GM19324 (cell line): ENCODE results near the gene AFDN.

Source experiments
- ATAC-seq: cut with Tn5 transposase; IDR thresholded peaks from one replicate; pipeline ENCODE4 v1.9.1; 2021; ENCODE audit warnings: mild to moderate bottlenecking, moderate library complexity; ENCODE audit not compliant: unreplicated experiment, low FRiP score

Gene AFDN

DNA sequence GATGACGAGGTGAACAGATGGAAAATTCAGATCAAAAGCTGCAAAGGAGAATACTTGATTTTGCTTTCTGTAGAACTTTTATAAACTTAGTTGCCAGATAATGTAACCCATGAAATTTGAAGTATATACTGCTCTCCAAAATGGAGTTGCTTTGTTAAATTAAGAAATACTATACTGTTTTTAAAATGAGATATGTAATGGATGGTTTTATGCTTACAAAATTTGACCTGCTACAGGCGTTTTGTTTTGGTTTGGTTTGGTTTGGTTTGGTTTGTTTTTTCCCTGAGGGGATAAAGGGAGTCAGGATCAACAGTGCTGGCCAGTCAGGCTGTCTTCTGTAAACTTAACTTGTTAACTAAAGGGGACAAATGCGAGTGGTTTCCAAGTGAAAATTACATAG, 115.1 kb downstream of the AFDN start:
- no peak for ATAC-seq

GRCh38 chr6:167944130-167944529, 117.4 kb downstream of the AFDN start:
- ATAC-seq, result no peak

- no peak for ATAC-seq
Observed at GRCh38 chr6:167946007-167946406, 119.3 kb downstream of the AFDN start.

DNA sequence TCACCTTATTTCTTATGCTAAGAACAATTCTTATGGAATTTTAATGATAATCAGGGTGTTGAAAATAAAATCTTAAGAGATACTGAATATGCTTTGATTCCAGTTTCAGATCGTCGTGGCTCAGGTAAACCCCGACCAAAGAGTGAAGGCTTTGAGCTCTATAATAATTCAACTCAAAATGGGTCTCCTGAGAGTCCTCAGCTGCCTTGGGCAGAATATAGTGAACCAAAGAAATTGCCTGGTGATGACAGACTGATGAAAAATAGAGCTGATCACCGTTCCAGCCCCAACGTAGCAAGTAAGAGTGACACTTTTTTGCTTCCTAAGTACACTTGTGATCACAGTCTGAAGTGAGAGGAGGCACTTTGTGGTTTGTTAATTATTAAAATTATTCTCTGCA, 119.9 kb downstream of the AFDN start:
- no peak for ATAC-seq

- ATAC-seq, result no peak
Observed at GRCh38 chr6:167947716-167948115, 121.0 kb downstream of the AFDN start.

GRCh38 chr6:167948716-167949115, 122.0 kb downstream of the AFDN start:
- no peak for ATAC-seq

GRCh38 chr6:167949121-167949684, 122.5 kb downstream of the AFDN start:
- ATAC-seq, result no peak

DNA sequence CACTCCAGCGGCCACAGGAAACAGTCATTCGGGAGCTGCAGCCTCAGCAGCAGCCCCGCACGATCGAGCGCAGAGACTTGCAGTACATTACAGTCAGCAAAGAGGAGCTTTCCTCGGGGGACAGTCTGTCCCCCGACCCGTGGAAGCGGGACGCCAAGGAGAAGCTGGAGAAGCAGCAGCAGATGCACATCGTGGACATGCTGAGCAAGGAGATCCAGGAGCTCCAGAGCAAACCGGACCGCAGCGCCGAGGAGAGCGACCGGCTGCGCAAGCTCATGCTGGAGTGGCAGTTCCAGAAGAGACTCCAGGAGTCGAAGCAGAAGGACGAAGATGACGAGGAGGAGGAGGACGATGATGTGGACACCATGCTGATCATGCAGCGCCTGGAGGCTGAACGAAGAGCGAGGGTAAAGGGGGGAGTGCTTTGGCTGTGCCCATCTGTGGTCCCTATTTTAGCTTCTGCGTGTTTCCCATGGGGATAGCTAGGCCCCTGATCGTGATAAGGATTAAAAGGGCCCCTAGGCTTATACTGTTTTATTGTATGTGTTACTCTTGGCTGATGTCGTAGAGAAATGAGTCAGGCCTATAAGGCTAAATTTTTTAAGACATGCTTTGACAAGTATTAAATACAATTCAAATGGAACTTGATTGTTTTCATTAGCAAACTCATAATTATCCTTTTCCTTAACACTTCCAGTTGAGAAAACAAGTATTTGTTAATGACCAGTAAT, 125.2 kb downstream of the AFDN start:
- no peak for ATAC-seq

- no peak for ATAC-seq
Observed at GRCh38 chr6:167952512-167952859, 125.8 kb downstream of the AFDN start.

DNA sequence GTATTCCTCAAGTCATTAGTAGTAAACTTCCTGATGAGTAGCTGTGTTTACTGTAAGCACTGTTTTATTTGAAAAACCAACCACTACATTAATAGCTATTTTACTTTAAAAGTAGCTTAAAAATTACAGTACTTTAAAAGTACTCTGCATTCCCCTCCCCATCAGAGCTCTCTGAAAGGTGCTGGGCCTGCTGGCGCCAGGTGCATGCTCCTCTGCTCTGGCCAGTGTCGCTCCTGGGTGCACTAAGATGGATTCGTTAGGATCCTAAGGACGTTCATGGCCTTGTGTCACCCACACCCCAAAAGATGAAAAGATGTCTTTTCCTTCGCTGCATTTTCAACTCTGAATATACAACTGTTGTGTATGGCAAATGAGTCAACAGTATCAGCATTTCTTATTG, 126.8 kb downstream of the AFDN start:
- ATAC-seq, result no peak

DNA sequence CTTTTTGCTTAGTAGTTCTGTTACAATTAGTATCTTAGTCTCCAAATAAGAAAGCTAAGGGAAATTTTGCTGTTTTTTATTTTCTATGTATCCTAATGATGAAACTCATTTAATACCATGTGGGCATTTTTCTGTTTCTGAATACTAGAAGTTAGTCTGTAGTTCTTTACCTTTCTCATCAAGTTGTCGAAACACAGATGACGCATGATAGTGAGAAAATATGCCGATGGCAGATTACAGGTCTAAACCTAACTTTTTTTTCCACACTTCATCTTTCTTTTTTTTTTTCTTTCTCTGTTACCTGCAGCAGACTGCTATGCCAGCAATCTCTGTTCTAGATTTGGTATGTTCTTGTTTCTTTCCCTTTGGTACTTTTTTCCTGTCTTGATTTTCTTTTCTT, 127.4 kb downstream of the AFDN start:
- ATAC-seq, result no peak

DNA sequence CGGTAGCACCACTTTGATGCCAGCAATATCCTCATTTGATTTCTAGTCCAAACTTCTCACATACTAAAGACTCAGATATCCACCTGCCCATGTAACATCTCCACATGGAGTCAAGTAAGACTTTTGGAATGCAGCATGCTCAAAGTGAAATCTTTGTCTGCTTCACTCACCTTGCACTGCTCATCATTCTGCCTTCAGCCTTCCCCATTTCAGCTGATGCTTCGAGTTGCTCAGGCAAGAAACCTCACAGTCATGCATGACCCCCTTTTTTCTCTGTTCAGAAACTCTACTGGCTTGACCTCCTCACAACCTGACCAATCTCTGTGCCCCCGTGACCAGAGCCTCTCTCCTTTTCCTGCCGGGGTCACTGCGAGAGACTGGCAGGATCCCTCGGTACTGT, 129.8 kb downstream of the AFDN start:
- ATAC-seq, result no peak

GRCh38 chr6:167956983-167957492, 130.3 kb downstream of the AFDN start:
- no peak for ATAC-seq

DNA sequence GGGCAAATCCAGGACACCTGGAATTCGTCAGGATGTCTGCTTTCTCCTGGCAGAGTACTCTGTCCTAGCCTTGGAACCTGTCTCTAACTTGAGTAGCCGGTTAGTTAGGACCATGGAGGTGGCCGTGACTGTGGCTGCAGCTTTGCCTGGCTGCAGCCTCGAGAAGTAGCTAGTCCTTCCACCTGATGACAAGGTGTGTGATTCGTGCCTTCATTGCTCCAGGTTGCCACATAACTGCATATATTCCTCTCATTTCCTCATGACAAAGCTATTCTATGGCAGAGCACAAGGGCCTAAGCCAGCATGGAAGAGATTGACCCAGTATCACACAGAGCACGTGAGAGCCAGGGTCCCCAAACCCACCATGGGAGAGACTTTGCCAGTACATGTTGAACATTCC, 130.9 kb downstream of the AFDN start:
- ATAC-seq, result no peak

- no peak for ATAC-seq
Observed at GRCh38 chr6:167960579-167960978, 133.9 kb downstream of the AFDN start.

GRCh38 chr6:167962711-167963110, 136.0 kb downstream of the AFDN start:
- ATAC-seq, result no peak

DNA sequence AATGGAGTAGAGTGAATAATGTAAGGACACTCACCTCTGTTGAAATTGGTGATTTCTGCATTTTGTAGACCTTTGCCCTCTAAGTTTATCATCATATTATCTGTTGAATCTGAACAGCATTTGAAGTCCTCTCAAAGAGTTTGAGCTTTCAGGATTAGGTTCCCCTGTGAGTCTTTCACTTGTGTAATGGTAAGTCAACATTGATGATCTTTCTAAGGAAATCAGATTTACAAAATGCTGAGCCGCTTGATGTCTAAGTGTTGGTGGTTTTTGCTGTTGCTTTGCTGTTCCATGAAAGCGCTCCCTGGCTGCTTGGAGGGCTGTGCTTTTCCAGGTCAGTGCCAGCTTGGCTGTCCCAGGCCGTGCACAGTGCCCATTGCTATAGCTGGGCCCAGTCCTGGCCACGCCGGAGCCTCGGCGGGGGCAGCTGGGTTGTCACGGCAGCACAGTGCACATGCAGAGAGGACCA, 136.9 kb downstream of the AFDN start:
- ATAC-seq, result no peak

GRCh38 chr6:167965592-167966539, 139.2 kb downstream of the AFDN start:
- no peak for ATAC-seq

- no peak for ATAC-seq
Observed at GRCh38 chr6:167966540-167966905, 139.8 kb downstream of the AFDN start.

GRCh38 chr6:167968091-167968490, 141.4 kb downstream of the AFDN start:
- ATAC-seq, result no peak

- no peak for ATAC-seq
Observed at GRCh38 chr6:167970230-167970629, 143.5 kb downstream of the AFDN start.
